Ishikawa (cell line): Measurements from ENCODE around the gene KRT9.

ENCODE experiments used
- CEBPB ChIP-seq: IDR thresholded peaks from 2 replicates; pipeline ENCODE4 v1.6.1; 2012
- CREB1 ChIP-seq: IDR thresholded peaks from 2 replicates; pipeline ENCODE4 v1.6.1; 2012; ENCODE audit warnings: low read depth
- EGR1 ChIP-seq: IDR thresholded peaks from 2 replicates; pipeline ENCODE4 v1.6.1; 2012
- EP300 ChIP-seq: IDR thresholded peaks from 2 replicates; pipeline ENCODE4 v1.6.1; 2012; ENCODE audit warnings: borderline replicate concordance
- FOXM1 ChIP-seq: IDR thresholded peaks from 2 replicates; pipeline ENCODE4 v1.6.1; 2012; ENCODE audit warnings: low read depth, borderline replicate concordance
- NFIC ChIP-seq: IDR thresholded peaks from 2 replicates; pipeline ENCODE4 v1.6.1; 2012
- RAD21 ChIP-seq: IDR thresholded peaks from 2 replicates; pipeline ENCODE4 v1.6.1; 2012; ENCODE audit warnings: low read depth
- TAF1 ChIP-seq: IDR thresholded peaks from 2 replicates; pipeline ENCODE4 v1.6.1; 2012; ENCODE audit warnings: low read depth, mild to moderate bottlenecking
- TCF12 ChIP-seq: IDR thresholded peaks from 2 replicates; pipeline ENCODE4 v1.6.1; 2012; ENCODE audit warnings: low read depth
- TEAD4 ChIP-seq: IDR thresholded peaks from 2 replicates; pipeline ENCODE4 v1.6.1; 2012
- YY1 ChIP-seq: IDR thresholded peaks from 2 replicates; pipeline ENCODE4 v1.6.1; 2012; ENCODE audit warnings: low read depth
- ZBTB7A ChIP-seq: IDR thresholded peaks from 2 replicates; pipeline ENCODE4 v1.6.1; 2012; ENCODE audit warnings: low read depth
- TF ChIP-seq, protein P1 (sequence below): IDR thresholded peaks from 2 replicates; pipeline ENCODE4 v1.6.1; 2012; ENCODE audit warnings: low read depth, mild to moderate bottlenecking
- TF ChIP-seq, protein P2 (sequence below): IDR thresholded peaks from 2 replicates; pipeline ENCODE4 v1.6.1; 2012
- TF ChIP-seq, protein P3 (sequence below): IDR thresholded peaks from 2 replicates; pipeline ENCODE4 v1.6.1; 2012

Gene KRT9

DNA sequence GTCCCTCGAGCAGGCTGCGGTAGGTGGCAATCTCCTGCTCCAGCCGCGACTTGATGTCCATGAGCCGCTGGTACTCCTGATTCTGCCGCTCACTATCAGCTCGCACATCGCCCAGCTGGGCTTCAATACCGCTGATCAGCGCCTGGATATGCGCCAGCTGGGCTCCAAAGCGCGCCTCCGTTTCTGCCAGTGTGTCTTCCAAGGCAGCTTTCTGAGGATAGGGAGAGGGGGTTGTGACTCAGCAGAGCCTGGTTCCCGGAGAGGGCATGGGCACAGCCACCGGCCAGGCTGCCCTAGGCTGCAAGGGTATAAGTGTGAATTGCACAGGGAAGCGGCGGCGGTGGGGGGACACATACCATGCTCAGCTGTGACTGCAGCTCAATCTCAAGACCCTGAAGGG, 48.1 kb downstream of the KRT9 start:
- no peak for TF ChIP-seq TCF12
- TF ChIP-seq CEBPB, result no peak
- TF ChIP-seq, protein P1, sequence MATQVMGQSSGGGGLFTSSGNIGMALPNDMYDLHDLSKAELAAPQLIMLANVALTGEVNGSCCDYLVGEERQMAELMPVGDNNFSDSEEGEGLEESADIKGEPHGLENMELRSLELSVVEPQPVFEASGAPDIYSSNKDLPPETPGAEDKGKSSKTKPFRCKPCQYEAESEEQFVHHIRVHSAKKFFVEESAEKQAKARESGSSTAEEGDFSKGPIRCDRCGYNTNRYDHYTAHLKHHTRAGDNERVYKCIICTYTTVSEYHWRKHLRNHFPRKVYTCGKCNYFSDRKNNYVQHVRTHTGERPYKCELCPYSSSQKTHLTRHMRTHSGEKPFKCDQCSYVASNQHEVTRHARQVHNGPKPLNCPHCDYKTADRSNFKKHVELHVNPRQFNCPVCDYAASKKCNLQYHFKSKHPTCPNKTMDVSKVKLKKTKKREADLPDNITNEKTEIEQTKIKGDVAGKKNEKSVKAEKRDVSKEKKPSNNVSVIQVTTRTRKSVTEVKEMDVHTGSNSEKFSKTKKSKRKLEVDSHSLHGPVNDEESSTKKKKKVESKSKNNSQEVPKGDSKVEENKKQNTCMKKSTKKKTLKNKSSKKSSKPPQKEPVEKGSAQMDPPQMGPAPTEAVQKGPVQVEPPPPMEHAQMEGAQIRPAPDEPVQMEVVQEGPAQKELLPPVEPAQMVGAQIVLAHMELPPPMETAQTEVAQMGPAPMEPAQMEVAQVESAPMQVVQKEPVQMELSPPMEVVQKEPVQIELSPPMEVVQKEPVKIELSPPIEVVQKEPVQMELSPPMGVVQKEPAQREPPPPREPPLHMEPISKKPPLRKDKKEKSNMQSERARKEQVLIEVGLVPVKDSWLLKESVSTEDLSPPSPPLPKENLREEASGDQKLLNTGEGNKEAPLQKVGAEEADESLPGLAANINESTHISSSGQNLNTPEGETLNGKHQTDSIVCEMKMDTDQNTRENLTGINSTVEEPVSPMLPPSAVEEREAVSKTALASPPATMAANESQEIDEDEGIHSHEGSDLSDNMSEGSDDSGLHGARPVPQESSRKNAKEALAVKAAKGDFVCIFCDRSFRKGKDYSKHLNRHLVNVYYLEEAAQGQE, result no peak
- no peak for TF ChIP-seq YY1
- no peak for TF ChIP-seq CREB1
- TF ChIP-seq FOXM1, result no peak
- no peak for TF ChIP-seq NFIC
- TF ChIP-seq, protein P2, sequence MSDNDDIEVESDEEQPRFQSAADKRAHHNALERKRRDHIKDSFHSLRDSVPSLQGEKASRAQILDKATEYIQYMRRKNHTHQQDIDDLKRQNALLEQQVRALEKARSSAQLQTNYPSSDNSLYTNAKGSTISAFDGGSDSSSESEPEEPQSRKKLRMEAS, result no peak
- TF ChIP-seq ZBTB7A, result no peak
- no peak for TF ChIP-seq EP300
- no peak for TF ChIP-seq EGR1
- no peak for TF ChIP-seq TAF1
- TF ChIP-seq TEAD4, result no peak
- TF ChIP-seq, protein P3, sequence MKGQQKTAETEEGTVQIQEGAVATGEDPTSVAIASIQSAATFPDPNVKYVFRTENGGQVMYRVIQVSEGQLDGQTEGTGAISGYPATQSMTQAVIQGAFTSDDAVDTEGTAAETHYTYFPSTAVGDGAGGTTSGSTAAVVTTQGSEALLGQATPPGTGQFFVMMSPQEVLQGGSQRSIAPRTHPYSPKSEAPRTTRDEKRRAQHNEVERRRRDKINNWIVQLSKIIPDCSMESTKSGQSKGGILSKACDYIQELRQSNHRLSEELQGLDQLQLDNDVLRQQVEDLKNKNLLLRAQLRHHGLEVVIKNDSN, result no peak
- TF ChIP-seq RAD21, result no peak

DNA sequence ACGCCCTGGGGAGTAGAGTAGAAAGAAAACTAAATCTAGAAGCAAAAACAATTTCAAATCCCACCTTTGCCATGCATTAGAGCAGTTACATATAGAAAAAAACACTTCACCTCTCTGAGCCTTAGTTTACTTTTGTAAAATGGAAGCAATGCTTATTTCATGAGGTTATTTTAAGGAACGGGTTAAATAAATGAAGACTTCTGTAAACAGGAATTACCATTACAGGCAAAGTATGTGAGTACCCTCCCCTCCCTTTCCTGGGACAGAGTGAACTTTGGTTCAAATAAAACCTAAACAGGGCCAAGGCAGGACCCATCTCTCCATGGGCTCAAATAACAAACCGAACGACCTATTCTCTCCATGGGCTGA, 48.6 kb downstream of the KRT9 start:
- TF ChIP-seq CREB1 (no peak), TEAD4 (no peak), TCF12 (no peak), YY1 (no peak), ZBTB7A (no peak), EP300 (no peak)
- TF ChIP-seq, protein P1, result no peak
- TF ChIP-seq, protein P2, result no peak
- TF ChIP-seq, protein P3, result no peak

DNA sequence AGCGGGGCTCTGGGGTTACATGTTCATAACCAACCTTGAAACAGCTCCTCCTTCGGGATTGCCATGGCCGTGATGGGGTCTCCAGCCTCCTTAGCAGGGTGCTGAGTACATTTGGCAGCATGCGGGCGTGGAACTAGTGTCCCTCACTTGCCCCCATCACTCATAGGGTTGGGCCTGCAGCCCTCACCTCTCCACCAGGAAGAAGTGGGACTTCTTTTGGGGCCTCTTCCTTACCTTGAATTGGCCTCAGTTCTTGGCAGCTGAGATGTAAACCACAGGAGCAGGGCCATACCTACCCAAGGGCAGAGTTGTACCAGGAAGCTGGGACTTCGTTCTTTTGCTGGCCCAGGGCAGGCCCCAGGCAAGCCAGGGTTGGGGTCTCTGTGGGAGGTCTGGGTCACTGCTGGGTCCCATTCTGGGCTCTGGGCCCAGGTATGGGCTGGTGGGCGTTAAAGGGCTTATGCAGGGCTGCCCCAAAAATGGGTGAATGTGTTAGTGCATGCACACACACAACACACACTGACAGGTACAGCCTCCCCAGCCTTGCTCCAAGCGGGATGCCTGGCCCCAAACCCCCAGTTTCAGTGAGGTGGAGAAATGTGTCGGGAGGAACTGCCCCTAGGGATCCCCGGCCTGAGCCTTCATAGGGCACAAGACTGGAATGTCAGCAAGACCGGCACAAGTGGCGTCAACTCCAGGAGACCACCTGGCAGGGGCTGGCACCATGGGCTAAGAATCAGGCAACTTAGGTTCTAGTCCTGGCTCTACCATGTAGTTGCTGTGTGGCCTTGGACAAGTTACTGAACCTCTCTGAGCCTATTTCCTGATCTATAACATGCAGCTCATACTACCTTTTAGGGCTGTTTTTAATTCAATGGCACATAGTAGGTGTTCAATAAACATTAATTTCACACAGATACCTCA, 49.3 kb downstream of the KRT9 start:
- no peak for TF ChIP-seq FOXM1
- no peak for TF ChIP-seq EGR1
- no peak for TF ChIP-seq TCF12
- no peak for TF ChIP-seq YY1
- no peak for TF ChIP-seq NFIC
- TF ChIP-seq TEAD4, result no peak
- TF ChIP-seq, protein P2, result no peak
- no peak for TF ChIP-seq CEBPB
- no peak for TF ChIP-seq CREB1
- TF ChIP-seq EP300, result no peak
- TF ChIP-seq TAF1, result no peak
- TF ChIP-seq, protein P3, result no peak
- no peak for TF ChIP-seq ZBTB7A
- TF ChIP-seq RAD21, result no peak
- TF ChIP-seq, protein P1, result no peak
